HepG2 (cell line): ENCODE results near the gene VPS13C.

ENCODE experiments used
- ATF7 ChIP-seq, 2 experiments: fragments of 450-650 bp in 1 of 2; sonication (generic) in 1 of 2; formaldehyde crosslinking in 1 of 2; IDR thresholded peaks; 2 replicates each; pipeline versions ENCODE4 v1.4.0 to v1.6.1; 2016 to 2020; ENCODE audit warnings: antibody characterized with exemption in 1 of 2, mild to moderate bottlenecking in 1 of 2, missing genetic modification reagents in 1 of 2
- KMT2B ChIP-seq: IDR thresholded peaks from 2 replicates; pipeline ENCODE4 v1.6.1; 2016; ENCODE audit warnings: missing genetic modification reagents, missing compliant biosample characterization
- PAF1 ChIP-seq: IDR thresholded peaks from 2 replicates; pipeline ENCODE4 v1.6.1; 2016; ENCODE audit warnings: missing genetic modification reagents, missing compliant biosample characterization
- PHF8 ChIP-seq: sonication (generic); formaldehyde crosslinking; IDR thresholded peaks from 2 replicates; pipeline ENCODE4 v1.5.0; 2020; ENCODE audit warnings: missing genetic modification reagents
- POLR2A ChIP-seq, 2 experiments: IDR thresholded peaks; 2 replicates each; pipeline ENCODE4 v1.6.1; 2011; ENCODE audit warnings: low read depth in 2 of 2, low read length in 2 of 2, mild to moderate bottlenecking in 1 of 2, moderate library complexity in 1 of 2; ENCODE audit not compliant: insufficient read depth in 1 of 2
- POLR2AphosphoS5 ChIP-seq: IDR thresholded peaks from 2 replicates; pipeline ENCODE4 v1.6.1; 2012; ENCODE audit warnings: low read depth, low read length
- SIX1 ChIP-seq: sonication (generic); formaldehyde crosslinking; IDR thresholded peaks from 2 replicates; pipeline ENCODE4 v1.4.0; 2020; ENCODE audit warnings: missing genetic modification reagents, borderline replicate concordance
- ZNF292 ChIP-seq: sonication (generic); formaldehyde crosslinking; IDR thresholded peaks from 2 replicates; pipeline ENCODE4 v1.8.1; 2022; ENCODE audit warnings: mild to moderate bottlenecking, low read depth, missing genetic modification reagents, borderline replicate concordance
- TF ChIP-seq, protein P1 (sequence below): sonication (generic); formaldehyde crosslinking; IDR thresholded peaks from 2 replicates; pipeline ENCODE4 v1.5.0; 2020; ENCODE audit warnings: mild to moderate bottlenecking, missing genetic modification reagents, moderate library complexity
- TF ChIP-seq, protein P2 (sequence below), 2 experiments: sonication (generic) in 1 of 2; formaldehyde crosslinking in 1 of 2; IDR thresholded peaks; 2 replicates each; pipeline versions ENCODE4 v1.6.1 to v1.9.0; 2014 to 2022; ENCODE audit warnings: antibody characterized with exemption in 1 of 2, borderline replicate concordance in 1 of 2, inconsistent platforms in 1 of 2, low read depth in 1 of 2, missing genetic modification reagents in 1 of 2
- TF ChIP-seq, protein P3 (sequence below): sonication (generic); formaldehyde crosslinking; IDR thresholded peaks from 2 replicates; pipeline ENCODE4 v1.4.0; 2020; ENCODE audit warnings: missing genetic modification reagents; ENCODE audit errors: not compliant biosample characterization

DNA sequence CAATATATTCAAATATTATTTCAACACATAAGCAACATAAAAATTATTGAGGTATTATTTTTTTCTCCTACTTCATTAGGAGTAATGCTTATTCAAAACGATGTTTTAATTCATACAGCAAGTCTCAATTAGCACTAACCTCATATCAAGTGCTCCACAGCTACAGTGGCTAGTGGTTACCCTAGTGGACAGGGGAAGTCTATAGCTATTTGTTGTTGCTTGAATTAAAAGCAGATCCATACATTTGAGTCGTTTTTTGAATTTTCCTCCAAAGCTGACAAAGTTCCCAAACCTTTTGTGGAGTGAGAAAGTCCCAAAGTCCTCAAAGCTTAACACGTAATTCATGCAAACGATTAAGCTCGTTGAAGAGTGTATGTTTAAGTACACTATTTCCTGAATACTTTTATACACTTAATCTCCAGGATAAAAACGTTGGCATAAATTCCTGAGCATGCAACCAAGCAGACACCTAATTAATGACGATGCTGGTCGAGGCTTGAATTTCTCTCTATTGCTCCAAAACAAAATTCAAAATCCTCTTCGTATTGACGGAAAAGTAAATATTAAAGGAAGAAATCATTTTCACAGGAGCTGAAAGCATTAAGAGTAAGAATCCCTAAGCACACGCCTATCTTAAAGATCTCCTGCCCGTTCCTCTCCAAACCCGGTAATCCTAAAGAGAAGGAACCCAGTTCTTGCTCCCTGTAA lies 985 bp downstream of the VPS13C start:
- TF ChIP-seq, protein P1, sequence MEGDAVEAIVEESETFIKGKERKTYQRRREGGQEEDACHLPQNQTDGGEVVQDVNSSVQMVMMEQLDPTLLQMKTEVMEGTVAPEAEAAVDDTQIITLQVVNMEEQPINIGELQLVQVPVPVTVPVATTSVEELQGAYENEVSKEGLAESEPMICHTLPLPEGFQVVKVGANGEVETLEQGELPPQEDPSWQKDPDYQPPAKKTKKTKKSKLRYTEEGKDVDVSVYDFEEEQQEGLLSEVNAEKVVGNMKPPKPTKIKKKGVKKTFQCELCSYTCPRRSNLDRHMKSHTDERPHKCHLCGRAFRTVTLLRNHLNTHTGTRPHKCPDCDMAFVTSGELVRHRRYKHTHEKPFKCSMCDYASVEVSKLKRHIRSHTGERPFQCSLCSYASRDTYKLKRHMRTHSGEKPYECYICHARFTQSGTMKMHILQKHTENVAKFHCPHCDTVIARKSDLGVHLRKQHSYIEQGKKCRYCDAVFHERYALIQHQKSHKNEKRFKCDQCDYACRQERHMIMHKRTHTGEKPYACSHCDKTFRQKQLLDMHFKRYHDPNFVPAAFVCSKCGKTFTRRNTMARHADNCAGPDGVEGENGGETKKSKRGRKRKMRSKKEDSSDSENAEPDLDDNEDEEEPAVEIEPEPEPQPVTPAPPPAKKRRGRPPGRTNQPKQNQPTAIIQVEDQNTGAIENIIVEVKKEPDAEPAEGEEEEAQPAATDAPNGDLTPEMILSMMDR: no peak
- TF ChIP-seq POLR2A (IDR thresholded peaks at IDR 0.05; ENCODE audit: insufficient read depth in 1 of 2, low read depth in 2 of 2, low read length in 2 of 2) (no peak), KMT2B (CRISPR knock-in tag) (no peak), POLR2AphosphoS5 (no peak), ZNF292 (CRISPR knock-in tag) (0 out of 2 replicates have a peak, but pooled peaks have one; percentile 1), SIX1 (CRISPR knock-in tag) (no peak), PAF1 (no peak), PHF8 (CRISPR knock-in tag) (no peak), ATF7 (IDR thresholded peaks at IDR 0.05) (no peak), ATF7 (CRISPR knock-in tag; IDR thresholded peaks at IDR 0.05) (no peak)
- TF ChIP-seq, protein P2, sequence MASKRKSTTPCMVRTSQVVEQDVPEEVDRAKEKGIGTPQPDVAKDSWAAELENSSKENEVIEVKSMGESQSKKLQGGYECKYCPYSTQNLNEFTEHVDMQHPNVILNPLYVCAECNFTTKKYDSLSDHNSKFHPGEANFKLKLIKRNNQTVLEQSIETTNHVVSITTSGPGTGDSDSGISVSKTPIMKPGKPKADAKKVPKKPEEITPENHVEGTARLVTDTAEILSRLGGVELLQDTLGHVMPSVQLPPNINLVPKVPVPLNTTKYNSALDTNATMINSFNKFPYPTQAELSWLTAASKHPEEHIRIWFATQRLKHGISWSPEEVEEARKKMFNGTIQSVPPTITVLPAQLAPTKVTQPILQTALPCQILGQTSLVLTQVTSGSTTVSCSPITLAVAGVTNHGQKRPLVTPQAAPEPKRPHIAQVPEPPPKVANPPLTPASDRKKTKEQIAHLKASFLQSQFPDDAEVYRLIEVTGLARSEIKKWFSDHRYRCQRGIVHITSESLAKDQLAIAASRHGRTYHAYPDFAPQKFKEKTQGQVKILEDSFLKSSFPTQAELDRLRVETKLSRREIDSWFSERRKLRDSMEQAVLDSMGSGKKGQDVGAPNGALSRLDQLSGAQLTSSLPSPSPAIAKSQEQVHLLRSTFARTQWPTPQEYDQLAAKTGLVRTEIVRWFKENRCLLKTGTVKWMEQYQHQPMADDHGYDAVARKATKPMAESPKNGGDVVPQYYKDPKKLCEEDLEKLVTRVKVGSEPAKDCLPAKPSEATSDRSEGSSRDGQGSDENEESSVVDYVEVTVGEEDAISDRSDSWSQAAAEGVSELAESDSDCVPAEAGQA (IDR thresholded peaks at IDR 0.05; ENCODE audit: low read depth): no peak
- TF ChIP-seq, protein P2 (CRISPR knock-in tag; IDR thresholded peaks at IDR 0.05; ENCODE audit: borderline replicate concordance): no peak
- TF ChIP-seq, protein P3, sequence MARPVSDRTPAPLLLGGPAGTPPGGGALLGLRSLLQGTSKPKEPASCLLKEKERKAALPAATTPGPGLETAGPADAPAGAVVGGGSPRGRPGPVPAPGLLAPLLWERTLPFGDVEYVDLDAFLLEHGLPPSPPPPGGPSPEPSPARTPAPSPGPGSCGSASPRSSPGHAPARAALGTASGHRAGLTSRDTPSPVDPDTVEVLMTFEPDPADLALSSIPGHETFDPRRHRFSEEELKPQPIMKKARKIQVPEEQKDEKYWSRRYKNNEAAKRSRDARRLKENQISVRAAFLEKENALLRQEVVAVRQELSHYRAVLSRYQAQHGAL: no peak
